ELF-1 (cell line): ENCODE data around the gene VSIG10.
"Not testable (repeated sequence)": the region's sequence is repeated elsewhere in the genome, so short reads cannot be mapped to it uniquely, and the experiment has no call there.

Experiments
- DNase-seq: peaks from one replicate; pipeline ENCODE4 v3.0.0-alpha.2; 2016; ENCODE audit warnings: low read depth, low spot score

VSIG10 gene

GRCh38 chr12:118033902-118034301 lies 69.9 kb downstream of the VSIG10 start:
- DNase-seq = no peak

- DNase-seq = no peak
Observed at GRCh38 chr12:118033323-118033722, 70.5 kb downstream of the VSIG10 start.

GRCh38 chr12:118032188-118032587 lies 71.6 kb downstream of the VSIG10 start:
- DNase-seq = no peak

- no peak for DNase-seq
Observed at GRCh38 chr12:118029166-118029565, 74.6 kb downstream of the VSIG10 start.

GRCh38 chr12:118025168-118025567 lies 78.6 kb downstream of the VSIG10 start:
- no peak for DNase-seq

- no peak for DNase-seq
Observed at GRCh38 chr12:118023301-118023860, 80.4 kb downstream of the VSIG10 start.

GRCh38 chr12:118022728-118023109 lies 81.1 kb downstream of the VSIG10 start:
- no peak for DNase-seq

- DNase-seq = not testable (repeated sequence)
Observed at GRCh38 chr12:118022097-118022727, 81.6 kb downstream of the VSIG10 start.

- DNase-seq = no peak
Observed at GRCh38 chr12:118020036-118020435, 83.8 kb downstream of the VSIG10 start.

- DNase-seq = no peak
Observed at GRCh38 chr12:118017926-118018325, 85.9 kb downstream of the VSIG10 start.

GRCh38 chr12:118016424-118017264 lies 87.2 kb downstream of the VSIG10 start, which contains the start of gene RFC5:
TSS of gene RFC5 (plus strand) at chr12:118016703. CDS start at chr12:118016828, 125 bp downstream.
- DNase-seq = peak; percentile 99

GRCh38 chr12:118015944-118016343 lies 87.9 kb downstream of the VSIG10 start:
- DNase-seq = no peak

GRCh38 chr12:118015306-118015705 lies 88.5 kb downstream of the VSIG10 start:
- DNase-seq = no peak
